ENCODE measurements around the gene VIM. TPM values are rescaled to one million over a fixed set of nuclear protein-coding genes. Genes with fewer than 3 reads are reported as not detected.
"Not testable (repeated sequence)": the region's sequence is repeated elsewhere in the genome, so short reads cannot be mapped to it uniquely, and the experiment has no call there.

Gene VIM
- total RNA-seq, 1 donor from 2014 or later: 375 TPM

GRCh38 chr10:17248964-17249363, 20.9 kb downstream of the VIM start:
- TF ChIP-seq, protein P1, sequence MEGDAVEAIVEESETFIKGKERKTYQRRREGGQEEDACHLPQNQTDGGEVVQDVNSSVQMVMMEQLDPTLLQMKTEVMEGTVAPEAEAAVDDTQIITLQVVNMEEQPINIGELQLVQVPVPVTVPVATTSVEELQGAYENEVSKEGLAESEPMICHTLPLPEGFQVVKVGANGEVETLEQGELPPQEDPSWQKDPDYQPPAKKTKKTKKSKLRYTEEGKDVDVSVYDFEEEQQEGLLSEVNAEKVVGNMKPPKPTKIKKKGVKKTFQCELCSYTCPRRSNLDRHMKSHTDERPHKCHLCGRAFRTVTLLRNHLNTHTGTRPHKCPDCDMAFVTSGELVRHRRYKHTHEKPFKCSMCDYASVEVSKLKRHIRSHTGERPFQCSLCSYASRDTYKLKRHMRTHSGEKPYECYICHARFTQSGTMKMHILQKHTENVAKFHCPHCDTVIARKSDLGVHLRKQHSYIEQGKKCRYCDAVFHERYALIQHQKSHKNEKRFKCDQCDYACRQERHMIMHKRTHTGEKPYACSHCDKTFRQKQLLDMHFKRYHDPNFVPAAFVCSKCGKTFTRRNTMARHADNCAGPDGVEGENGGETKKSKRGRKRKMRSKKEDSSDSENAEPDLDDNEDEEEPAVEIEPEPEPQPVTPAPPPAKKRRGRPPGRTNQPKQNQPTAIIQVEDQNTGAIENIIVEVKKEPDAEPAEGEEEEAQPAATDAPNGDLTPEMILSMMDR (IDR thresholded peaks at IDR 0.05; ENCODE audit: borderline replicate concordance): no peak
- intact Hi-C loops (cut with micrococcal nuclease): no loop called here
- H3K4me3 ChIP-seq: no peak overlapping the region
- no peaks in the 10 kb centered on the region for H3K27me3 ChIP-seq (ENCODE audit: low read depth)
- H3K4me1 ChIP-seq: no peaks in the 10 kb centered on the region
- peaks cover 10% of the 10 kb centered on the region for H3K9me3 ChIP-seq (replicated peaks)
- no peak for DNase-seq
- no peaks in the 10 kb centered on the region for H3K36me3 ChIP-seq
- no peak overlapping the region for H3K27ac ChIP-seq (replicated peaks)

- intact Hi-C loops (cut with micrococcal nuclease): loop anchor here (10.0 kb wide), 1 partner anchor 355 kb away; no protein-coding TSS in a partner anchor
- Histone ChIP-seq H3K4me1 (no peaks in the 10 kb centered on the region), H3K4me3 (no peak overlapping the region), H3K9me3 (replicated peaks) (peaks cover 10% of the 10 kb centered on the region), H3K27ac (replicated peaks) (no peak overlapping the region), H3K36me3 (no peaks in the 10 kb centered on the region), H3K27me3 (ENCODE audit: low read depth) (no peaks in the 10 kb centered on the region)
- DNase-seq: no peak
- TF ChIP-seq, protein P1 (IDR thresholded peaks at IDR 0.05; ENCODE audit: borderline replicate concordance): peak; percentile 17
Measured at GRCh38 chr10:17249820-17250219, 21.8 kb downstream of the VIM start.

DNA sequence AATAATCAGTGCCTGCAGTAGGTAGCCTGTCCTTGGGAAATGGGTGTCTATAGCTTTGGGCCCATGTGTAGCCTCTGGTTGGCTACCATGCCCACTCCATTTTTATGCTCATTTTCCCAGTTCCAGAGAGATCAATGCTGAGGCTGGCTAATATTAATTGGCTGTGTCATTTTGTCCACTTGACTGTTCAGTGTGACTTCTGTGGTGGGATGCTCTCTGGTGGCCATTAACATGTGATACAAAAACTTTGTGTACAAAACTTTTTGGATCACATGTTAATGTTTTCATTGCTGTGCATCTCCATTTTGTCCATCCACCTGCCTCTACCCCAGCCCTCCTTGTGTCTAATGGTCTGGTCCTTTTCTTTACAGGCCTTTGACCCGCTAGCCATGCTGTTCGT, 22.7 kb downstream of the VIM start:
- DNase-seq: no peak
- no peaks in the 10 kb centered on the region for H3K36me3 ChIP-seq
- no peaks in the 10 kb centered on the region for H3K27me3 ChIP-seq (ENCODE audit: low read depth)
- no peak overlapping the region for H3K27ac ChIP-seq (replicated peaks)
- H3K4me1 ChIP-seq: no peaks in the 10 kb centered on the region
- H3K9me3 ChIP-seq (replicated peaks): peaks cover 10% of the 10 kb centered on the region
- TF ChIP-seq, protein P1 (IDR thresholded peaks at IDR 0.05; ENCODE audit: borderline replicate concordance): peak; percentile 37
- intact Hi-C loops (cut with micrococcal nuclease): loop anchor here (10.0 kb wide), 1 partner anchor 356 kb away; no protein-coding TSS in a partner anchor
- no peak overlapping the region for H3K4me3 ChIP-seq

DNA sequence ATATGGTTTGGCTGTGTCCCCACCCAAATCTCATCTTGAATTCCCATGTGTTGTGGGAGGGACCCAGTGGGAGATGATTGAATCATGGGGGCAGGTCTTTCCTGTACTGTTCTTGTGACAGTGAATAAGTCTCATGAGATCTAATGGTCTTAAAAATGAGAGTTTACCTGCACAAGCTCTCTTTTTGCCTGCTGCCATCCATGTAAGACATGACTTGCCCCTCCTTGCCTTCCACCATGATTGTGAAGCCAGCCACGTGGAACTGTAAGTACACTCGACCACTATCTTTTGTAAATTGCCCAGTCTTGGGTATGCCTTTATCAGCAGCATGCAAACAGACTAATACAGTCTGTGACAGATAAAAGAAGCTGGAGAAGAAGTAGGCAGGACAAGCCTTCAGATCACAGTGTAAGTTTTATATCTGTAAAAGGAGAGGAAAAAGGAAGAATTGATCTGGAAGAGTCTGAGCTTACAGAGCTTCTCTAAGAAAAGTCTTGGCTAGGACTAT, 26.6 kb downstream of the VIM start:
- not testable (repeated sequence) for H3K4me1 ChIP-seq; H3K9me3 ChIP-seq (replicated peaks); H3K36me3 ChIP-seq; H3K27me3 ChIP-seq (ENCODE audit: low read depth); H3K4me3 ChIP-seq; DNase-seq; H3K27ac ChIP-seq (replicated peaks)
- intact Hi-C loops (cut with micrococcal nuclease): loop anchor here (5.0 to 10.0 kb wide), 2 partner anchors 360 to 412 kb away; no protein-coding TSS in a partner anchor

DNA sequence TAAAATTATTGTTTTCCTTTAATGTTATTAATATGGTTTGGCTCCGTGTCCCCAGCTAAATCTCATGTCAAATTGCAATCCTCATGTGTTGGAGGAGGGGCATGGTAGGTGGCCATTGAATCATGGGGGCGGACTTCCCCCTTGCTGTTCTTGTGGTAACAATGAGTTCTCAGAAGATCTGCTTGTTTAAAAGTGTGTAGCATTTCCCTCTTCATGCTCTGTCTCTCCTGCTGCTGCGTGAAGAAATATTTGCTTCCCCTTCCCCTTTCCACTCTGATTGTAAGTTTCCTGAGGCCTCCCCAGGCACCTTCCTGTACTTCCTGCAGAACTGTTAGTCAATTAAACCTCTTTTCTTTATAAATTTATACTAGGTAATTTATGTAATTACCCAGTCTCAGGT, 27.5 kb downstream of the VIM start:
- intact Hi-C loops (cut with micrococcal nuclease): loop anchor here (5.0 to 10.0 kb wide), 2 partner anchors 361 to 413 kb away; no protein-coding TSS in a partner anchor
- DNase-seq: no peak
- H3K27me3 ChIP-seq (ENCODE audit: low read depth): no peaks in the 10 kb centered on the region
- H3K4me3 ChIP-seq: no peak overlapping the region
- H3K27ac ChIP-seq (replicated peaks): no peak overlapping the region
- peaks cover 5% of the 10 kb centered on the region for H3K4me1 ChIP-seq
- no peaks in the 10 kb centered on the region for H3K9me3 ChIP-seq (replicated peaks)
- TF ChIP-seq, protein P1 (IDR thresholded peaks at IDR 0.05; ENCODE audit: borderline replicate concordance): no peak
- H3K36me3 ChIP-seq: no peaks in the 10 kb centered on the region

GRCh38 chr10:17256051-17256450, 28.0 kb downstream of the VIM start:
- H3K4me3 ChIP-seq: no peak overlapping the region
- H3K27me3 ChIP-seq (ENCODE audit: low read depth): no peaks in the 10 kb centered on the region
- no peak for DNase-seq
- TF ChIP-seq, protein P1 (IDR thresholded peaks at IDR 0.05; ENCODE audit: borderline replicate concordance): no peak
- peaks cover 5% of the 10 kb centered on the region for H3K4me1 ChIP-seq
- peaks cover 2% of the 10 kb centered on the region for H3K9me3 ChIP-seq (replicated peaks)
- no peaks in the 10 kb centered on the region for H3K36me3 ChIP-seq
- no peak overlapping the region for H3K27ac ChIP-seq (replicated peaks)
- intact Hi-C loops (cut with micrococcal nuclease): loop anchor here (5.0 to 10.0 kb wide), 2 partner anchors 361 to 414 kb away; no protein-coding TSS in a partner anchor

Measured in left ventricle myocardium inferior (tissue), 1 donor.